Mesenchymal stem cell (in vitro differentiated cells and primary cell): ENCODE data around the gene DQX1.

Source experiments
- DNase-seq: peaks from one replicate; pipeline ENCODE4 v3.0.0-alpha.2; 2013
- H2AFZ ChIP-seq: one replicate; pipeline ENCODE4 v1.6.1; 2013; ENCODE audit warnings: low read depth, mild to moderate bottlenecking, control low read depth, inconsistent platforms, low read length, moderate library complexity
- H2AK5ac ChIP-seq: 2 replicates; pipeline ENCODE4 v1.6.1; 2013; ENCODE audit warnings: low read length, moderate library complexity, mild to moderate bottlenecking, inconsistent platforms; ENCODE audit not compliant: severe bottlenecking
- H2BK120ac ChIP-seq: one replicate; pipeline ENCODE4 v1.6.1; 2013; ENCODE audit warnings: low read depth, mild to moderate bottlenecking, inconsistent platforms, low read length, moderate library complexity
- H2BK12ac ChIP-seq, 2 experiments: one replicate each; pipeline ENCODE4 v1.6.1; 2013; ENCODE audit warnings: inconsistent platforms in 2 of 2, low read length in 2 of 2, mild to moderate bottlenecking in 2 of 2, moderate library complexity in 2 of 2, control low read depth in 1 of 2
- H2BK15ac ChIP-seq: one replicate; pipeline ENCODE4 v1.6.1; 2013; ENCODE audit warnings: mild to moderate bottlenecking, low read depth, inconsistent platforms; ENCODE audit not compliant: poor library complexity, severe bottlenecking
- H2BK5ac ChIP-seq: 2 replicates; pipeline ENCODE4 v1.6.1; 2013; ENCODE audit warnings: low read depth, mild to moderate bottlenecking, low read length, control low read depth, inconsistent platforms; ENCODE audit not compliant: poor library complexity, severe bottlenecking
- H3K14ac ChIP-seq, 2 experiments: one replicate each; pipeline ENCODE4 v1.6.1; 2013; ENCODE audit warnings: inconsistent platforms in 2 of 2, low read length in 2 of 2, control low read depth in 1 of 2, mild to moderate bottlenecking in 1 of 2, moderate library complexity in 1 of 2
- H3K18ac ChIP-seq, 2 experiments: one replicate each; pipeline ENCODE4 v1.6.1; 2013; ENCODE audit warnings: inconsistent platforms in 2 of 2, low read length in 2 of 2, control low read depth in 1 of 2, low read depth in 1 of 2, mild to moderate bottlenecking in 1 of 2
- H3K23ac ChIP-seq, 2 experiments: one replicate each; pipeline ENCODE4 v1.6.1; 2013; ENCODE audit warnings: inconsistent platforms in 2 of 2, low read length in 2 of 2, mild to moderate bottlenecking in 2 of 2, moderate library complexity in 2 of 2, control low read depth in 1 of 2
- H3K27ac ChIP-seq: 2 replicates; pipeline ENCODE4 v1.5.1; 2013; ENCODE audit warnings: mild to moderate bottlenecking, moderate library complexity, low read length, control low read depth, inconsistent platforms; ENCODE audit not compliant: poor library complexity, severe bottlenecking
- H3K27me3 ChIP-seq, 2 experiments: 2 replicates each; pipeline versions ENCODE4 v1.6.1 to v1.7.0; 2013; ENCODE audit warnings: low read length in 2 of 2, mild to moderate bottlenecking in 2 of 2, moderate library complexity in 2 of 2, control low read depth in 1 of 2, inconsistent platforms in 1 of 2; ENCODE audit not compliant: control insufficient read depth in 1 of 2, insufficient read depth in 1 of 2
- H3K36me3 ChIP-seq, 2 experiments: 2 replicates each; pipeline versions ENCODE4 v1.6.1 to v1.7.0; 2013; ENCODE audit warnings: low read length in 2 of 2, control low read depth in 1 of 2, inconsistent platforms in 1 of 2, low read depth in 1 of 2, mild to moderate bottlenecking in 1 of 2; ENCODE audit not compliant: insufficient read depth in 2 of 2, control insufficient read depth in 1 of 2
- H3K4ac ChIP-seq, 2 experiments: one replicate each; pipeline ENCODE4 v1.6.1; 2013; ENCODE audit warnings: inconsistent platforms in 2 of 2, low read length in 2 of 2, mild to moderate bottlenecking in 2 of 2, moderate library complexity in 2 of 2, control low read depth in 1 of 2, low read depth in 1 of 2
- H3K4me1 ChIP-seq: 2 replicates; pipeline ENCODE4 v1.6.1; 2013; ENCODE audit warnings: low read depth, low read length, control low read depth; ENCODE audit not compliant: control insufficient read depth, insufficient read depth
- H3K4me2 ChIP-seq: 2 replicates; pipeline ENCODE4 v1.6.1; 2013; ENCODE audit warnings: low read length, mild to moderate bottlenecking, inconsistent platforms; ENCODE audit not compliant: poor library complexity, severe bottlenecking
- H3K4me3 ChIP-seq, 2 experiments: 2 replicates each; pipeline versions ENCODE4 v1.5.1 to v1.7.0; 2013; ENCODE audit warnings: low read length in 2 of 2, mild to moderate bottlenecking in 2 of 2, control low read depth in 1 of 2, low read depth in 1 of 2; ENCODE audit not compliant: insufficient read depth in 1 of 2
- H3K79me1 ChIP-seq: replicated peaks from 2 replicates; pipeline ENCODE4 v1.6.1; 2013; ENCODE audit warnings: mild to moderate bottlenecking, control low read depth, low read length, inconsistent platforms; ENCODE audit not compliant: poor library complexity, severe bottlenecking
- H3K9ac ChIP-seq: 2 replicates; pipeline ENCODE4 v1.7.0; 2013; ENCODE audit warnings: mild to moderate bottlenecking, low read length, moderate library complexity
- H3K9me3 ChIP-seq: 2 replicates; pipeline ENCODE4 v1.7.0; 2013; ENCODE audit warnings: mild to moderate bottlenecking, low read length; ENCODE audit not compliant: control insufficient read depth
- H4K8ac ChIP-seq: one replicate; pipeline ENCODE4 v1.6.1; 2013; ENCODE audit warnings: inconsistent platforms, mild to moderate bottlenecking, low read length, moderate library complexity
- H4K91ac ChIP-seq: one replicate; pipeline ENCODE4 v1.6.1; 2013; ENCODE audit warnings: mild to moderate bottlenecking, low read length, inconsistent platforms
- WGBS: methylation state at CpG from one replicate; pipeline ENCODE4 v1.1.7; 2013; ENCODE audit warnings: mixed read lengths; 5-methylcytosine and 5-hydroxymethylcytosine counted together

DQX1 gene

GRCh38 chr2:74551530-74551929 is 25.5 kb upstream of the DQX1 start:
- H2AK5ac ChIP-seq: no peak overlapping the region
- H3K9me3 ChIP-seq: no peaks in the 10 kb centered on the region
- H3K18ac ChIP-seq: no peak overlapping the region
- H3K36me3 ChIP-seq: peaks cover 6 to 7% of the 10 kb centered on the region in 2 experiments
- no peak overlapping the region for H2AFZ ChIP-seq
- no peak overlapping the region for H3K27ac ChIP-seq
- no peak overlapping the region for H2BK120ac ChIP-seq
- no peak overlapping the region for H2BK12ac ChIP-seq
- no peak for DNase-seq
- H3K4me1 ChIP-seq: peaks cover 29% of the 10 kb centered on the region
- H4K8ac ChIP-seq: no peak overlapping the region
- no peak overlapping the region for H2BK5ac ChIP-seq
- H3K14ac ChIP-seq: no peak overlapping the region
- no peak overlapping the region for H4K91ac ChIP-seq
- no peak overlapping the region for H3K4ac ChIP-seq
- no peaks in the 10 kb centered on the region for H3K27me3 ChIP-seq
- no peak overlapping the region for H2BK15ac ChIP-seq
- no peak overlapping the region for H3K23ac ChIP-seq
- no peak overlapping the region for H3K4me3 ChIP-seq
- no peak overlapping the region for H3K4me2 ChIP-seq
- no peak overlapping the region for H3K9ac ChIP-seq
- H3K79me1 ChIP-seq: peaks cover 22% of the 10 kb centered on the region

- H2BK15ac ChIP-seq: no peak overlapping the region
- no peak overlapping the region for H3K4me3 ChIP-seq
- no peak overlapping the region for H3K27ac ChIP-seq
- H2AFZ ChIP-seq: no peak overlapping the region
- H2BK12ac ChIP-seq: no peak overlapping the region
- H2BK5ac ChIP-seq: no peak overlapping the region
- no peak overlapping the region for H2AK5ac ChIP-seq
- no peak overlapping the region for H3K4me2 ChIP-seq
- H4K8ac ChIP-seq: no peak overlapping the region
- H2BK120ac ChIP-seq: no peak overlapping the region
- H3K79me1 ChIP-seq: peaks cover 13% of the 10 kb centered on the region
- H3K36me3 ChIP-seq: no peaks in the 10 kb centered on the region
- H3K4me1 ChIP-seq: peaks cover 21% of the 10 kb centered on the region
- WGBS: 91% methylated on average over 7 of the region's 7 CpGs
- no peaks in the 10 kb centered on the region for H3K9me3 ChIP-seq
- H4K91ac ChIP-seq: no peak overlapping the region
- H3K18ac ChIP-seq: no peak overlapping the region
- H3K4ac ChIP-seq: no peak overlapping the region
- no peak overlapping the region for H3K14ac ChIP-seq
- H3K23ac ChIP-seq: no peak overlapping the region
- no peaks in the 10 kb centered on the region for H3K27me3 ChIP-seq
- no peak for DNase-seq
- no peak overlapping the region for H3K9ac ChIP-seq
Observed at GRCh38 chr2:74550231-74550630, 24.2 kb upstream of the DQX1 start.

GRCh38 chr2:74548900-74549826 is 23.1 kb upstream of the DQX1 start:
- Histone ChIP-seq H3K4me1 (peaks cover 20% of the 10 kb centered on the region), H2AK5ac (no peak overlapping the region), H3K9ac (peak overlapping the region; percentile 82), H3K27me3 (no peaks in the 10 kb centered on the region), H2BK15ac (peak overlapping the region; percentile 54), H3K27ac (no peak overlapping the region), H4K8ac (peak overlapping the region; percentile 70), H3K9me3 (no peaks in the 10 kb centered on the region), H2BK12ac (peak overlapping the region in 1 of 2 experiments; percentile 51), H3K4me2 (peak overlapping the region; percentile 98), H2BK120ac (peak overlapping the region; percentile 75), H2BK5ac (no peak overlapping the region), H3K18ac (peak overlapping the region; percentile 52 to 88), H4K91ac (peak overlapping the region; percentile 77), H3K36me3 (no peaks in the 10 kb centered on the region), H3K4me3 (peak overlapping the region; percentile 58 to 80), H3K14ac (peak overlapping the region in 1 of 2 experiments; percentile 87), H3K79me1 (peaks cover 13% of the 10 kb centered on the region), H3K23ac (peak overlapping the region in 1 of 2 experiments; percentile 60), H2AFZ (peak overlapping the region; percentile 81), H3K4ac (peak overlapping the region in 1 of 2 experiments; percentile 83)
- 4% methylated on average over 79 of the region's 85 CpGs for WGBS
- peak; percentile 44 for DNase-seq

GRCh38 chr2:74548285-74548899 is 22.4 kb upstream of the DQX1 start:
- Histone ChIP-seq H3K4ac (peak overlapping the region in 1 of 2 experiments; percentile 24), H3K9ac (peak overlapping the region; percentile 82), H3K9me3 (no peaks in the 10 kb centered on the region), H3K27ac (no peak overlapping the region), H2AK5ac (no peak overlapping the region), H3K18ac (no peak overlapping the region), H2BK5ac (no peak overlapping the region), H2BK15ac (no peak overlapping the region), H3K4me3 (peak overlapping the region; percentile 58 to 80), H3K79me1 (peaks cover 13% of the 10 kb centered on the region), H2BK12ac (no peak overlapping the region), H2AFZ (peak overlapping the region; percentile 51), H3K4me1 (peaks cover 16% of the 10 kb centered on the region), H3K14ac (no peak overlapping the region), H4K91ac (no peak overlapping the region), H3K23ac (no peak overlapping the region), H3K27me3 (no peaks in the 10 kb centered on the region), H2BK120ac (peak overlapping the region; percentile 75), H3K4me2 (peak overlapping the region; percentile 98), H4K8ac (peak overlapping the region; percentile 55), H3K36me3 (no peaks in the 10 kb centered on the region)
- no peak for DNase-seq
- WGBS: 13% methylated on average over 26 of the region's 26 CpGs
